GM18519 (cell line): ENCODE measurements around the gene STK24.

Experiments used
- ATAC-seq: cut with Tn5 transposase; IDR thresholded peaks from one replicate; pipeline ENCODE4 v1.9.1; 2021; ENCODE audit warnings: mild to moderate bottlenecking, moderate library complexity; ENCODE audit not compliant: unreplicated experiment, low FRiP score

STK24 gene

DNA sequence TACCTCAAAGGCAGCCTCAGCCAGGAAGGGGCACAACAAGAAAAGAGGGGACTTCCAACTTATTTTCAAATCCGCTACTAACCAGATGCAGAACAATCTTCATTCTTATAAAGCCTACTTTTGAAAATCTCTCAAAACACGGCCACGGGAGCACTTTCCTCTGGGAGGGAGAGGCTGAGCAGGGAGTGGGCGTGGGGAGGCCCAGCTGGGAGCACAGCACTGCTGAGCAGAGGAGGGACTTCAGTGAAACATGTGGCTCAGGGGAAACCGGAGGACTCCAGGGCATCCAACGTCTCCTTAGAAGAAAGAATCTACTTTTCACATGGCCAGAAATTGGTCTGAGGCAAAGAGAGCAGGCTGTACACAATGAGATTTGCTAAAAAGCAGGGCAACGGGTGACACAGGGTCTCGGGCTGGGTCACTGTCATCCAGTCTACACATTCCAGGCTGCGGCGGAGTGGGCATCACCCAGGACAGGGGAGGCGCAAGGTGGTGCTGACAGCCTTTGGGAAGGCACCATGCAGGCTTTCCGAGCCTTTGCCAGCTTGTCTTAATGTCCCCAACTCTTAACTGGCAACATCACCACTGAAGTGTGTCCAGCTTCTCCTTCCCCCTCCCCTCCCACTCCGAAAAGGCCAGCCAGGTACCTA lies 117.1 kb downstream of the STK24 start:
- no peak for ATAC-seq

DNA sequence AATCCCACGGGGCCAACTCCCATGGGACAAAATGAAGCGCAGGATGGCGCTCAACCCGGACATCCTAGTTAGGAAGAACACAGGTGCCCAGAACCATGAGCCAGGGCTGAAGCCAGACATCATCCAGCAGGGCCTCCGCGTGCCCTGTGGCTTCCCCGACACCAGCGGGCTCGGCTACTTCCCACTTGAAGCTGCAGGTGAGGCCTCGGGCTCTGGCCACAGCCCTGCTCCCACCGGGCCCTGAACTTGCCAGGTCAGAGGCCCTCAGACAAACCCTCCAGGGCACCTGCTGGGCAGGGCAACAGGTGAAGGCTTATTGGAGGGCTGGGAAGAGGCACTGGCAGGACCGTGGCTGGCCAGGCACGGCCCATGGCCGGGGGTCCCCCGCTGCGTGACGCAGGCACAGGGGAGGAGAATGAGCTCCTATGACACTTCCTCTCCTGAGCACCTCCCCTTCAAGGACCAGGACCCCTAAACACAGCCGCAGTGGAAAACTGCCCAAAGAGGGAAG lies 117.7 kb downstream of the STK24 start:
- no peak for ATAC-seq

DNA sequence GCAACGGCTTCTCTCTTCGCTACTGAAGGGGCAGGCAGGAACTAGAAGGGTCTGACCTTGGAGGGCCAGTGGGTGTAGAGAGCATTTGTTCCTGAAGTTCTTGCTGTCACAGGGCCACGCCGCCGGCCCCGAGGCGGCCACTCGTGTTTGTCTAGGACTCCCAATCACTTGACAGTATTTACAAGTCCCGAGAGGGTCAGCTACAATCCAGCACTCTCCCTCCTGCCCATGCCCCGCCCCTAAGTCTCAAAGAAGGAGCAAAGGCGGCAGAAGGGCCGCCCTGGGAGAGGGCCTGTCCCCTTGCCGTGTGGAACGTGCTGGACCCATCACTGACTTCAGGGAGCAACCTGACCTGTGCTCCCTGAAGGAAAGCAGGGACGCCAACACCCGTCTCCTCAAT lies 118.5 kb downstream of the STK24 start:
- ATAC-seq = no peak

DNA sequence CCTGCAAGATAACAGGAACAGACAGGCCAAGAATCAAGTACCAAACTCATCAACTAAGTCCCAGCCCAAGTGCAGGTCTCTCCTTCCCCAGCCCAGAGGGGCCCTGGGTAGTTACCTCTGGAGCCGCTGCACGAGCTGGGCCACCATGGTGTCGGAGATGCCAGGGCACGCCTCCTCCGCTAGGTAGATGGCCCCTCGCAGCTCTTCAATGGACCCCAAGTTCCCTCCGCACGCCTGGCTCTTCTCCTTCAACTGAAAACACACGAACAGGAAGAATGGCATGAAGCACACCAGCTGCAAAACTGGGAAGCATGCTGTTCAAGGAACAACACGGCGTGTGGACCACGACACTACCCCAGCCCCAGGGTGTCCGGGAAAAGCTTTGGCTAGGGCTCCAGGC lies 119.9 kb downstream of the STK24 start:
- ATAC-seq = no peak

DNA sequence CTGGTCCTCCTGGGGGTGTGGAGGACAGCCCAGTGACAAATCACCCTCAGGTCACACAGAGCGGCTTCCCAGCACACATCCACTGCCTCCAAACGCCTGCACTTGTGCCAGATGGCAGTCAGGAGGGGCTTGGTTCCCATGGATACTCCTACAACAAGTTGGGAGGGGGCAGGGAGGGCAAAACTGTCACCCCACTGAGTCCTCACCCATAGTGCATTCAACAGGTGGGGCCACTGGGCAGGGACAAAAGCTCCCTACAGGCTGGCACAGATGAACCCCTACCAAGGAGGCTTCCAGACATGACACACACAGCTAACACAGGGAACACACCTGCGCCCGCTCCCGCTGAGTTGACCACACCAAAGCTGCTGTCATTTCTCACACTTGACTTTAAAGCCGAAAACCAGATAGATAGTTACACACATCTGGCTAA lies 120.5 kb downstream of the STK24 start:
- ATAC-seq = no peak

DNA sequence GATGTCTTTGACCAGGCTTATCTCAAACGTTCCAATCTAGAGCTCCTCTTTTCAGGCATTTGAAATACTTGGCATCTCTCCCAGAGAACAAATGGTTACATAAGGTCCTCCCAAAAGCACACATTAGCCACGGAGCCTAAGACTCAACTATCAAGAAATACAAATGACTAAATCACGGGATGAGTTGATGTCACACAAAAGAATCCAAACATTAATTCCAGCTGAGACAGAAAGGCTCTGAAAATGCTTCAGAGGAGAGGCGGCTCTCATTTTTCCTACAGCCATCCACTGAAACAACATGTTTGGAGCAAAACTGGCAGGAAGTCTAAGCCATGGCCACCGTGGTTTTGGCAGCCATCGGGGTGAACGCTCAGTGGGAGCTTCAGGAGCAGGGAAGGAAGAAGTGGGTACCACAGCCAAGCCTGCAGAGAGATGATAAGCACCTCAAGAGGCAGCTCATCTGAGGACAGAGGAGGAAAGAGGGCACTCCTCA lies 122.5 kb downstream of the STK24 start:
- ATAC-seq = no peak

DNA sequence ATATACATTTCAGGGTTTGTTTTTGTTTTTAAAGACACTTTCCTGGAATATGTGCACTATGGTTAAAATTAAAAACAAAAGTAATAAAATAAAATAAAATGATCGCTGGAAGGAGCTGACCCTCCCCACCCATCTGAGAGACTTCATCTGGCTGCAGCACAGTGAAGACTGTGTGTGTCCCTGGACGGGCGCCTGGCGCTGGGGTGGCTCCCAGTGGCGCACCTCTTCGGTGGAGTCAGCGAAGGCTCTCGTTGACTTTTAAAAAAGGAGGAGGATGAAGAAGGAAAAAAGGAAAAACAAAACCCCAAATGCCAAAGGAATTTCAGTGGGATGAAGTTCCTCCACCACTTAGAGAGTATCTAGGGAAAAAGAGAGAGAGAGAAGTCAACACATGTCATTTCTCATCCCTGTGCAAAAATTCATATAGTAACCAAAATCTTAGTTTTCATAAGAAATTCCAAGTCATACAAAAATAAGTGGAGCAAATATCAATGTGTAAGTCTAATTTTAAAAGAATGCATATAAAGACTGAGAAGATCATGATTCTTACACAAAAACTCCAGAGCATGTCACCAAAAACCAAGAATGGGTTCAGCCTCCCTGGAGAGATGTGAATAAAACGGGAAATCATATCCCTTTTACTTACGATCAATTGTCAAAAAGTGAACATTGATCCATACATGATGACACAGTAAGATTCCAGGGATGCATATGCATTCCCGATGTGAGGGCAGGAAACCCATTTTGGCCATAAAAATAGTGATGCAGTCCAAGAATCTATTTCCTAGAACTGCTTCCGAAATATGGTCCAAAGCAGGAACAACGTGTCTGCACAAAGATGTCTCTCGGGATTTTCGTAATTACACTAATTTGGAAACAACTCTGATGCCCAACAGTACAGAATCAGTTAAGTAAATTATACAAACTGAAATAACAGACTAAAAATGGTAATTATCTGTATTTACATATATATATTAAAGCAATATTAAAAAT lies 123.8 kb downstream of the STK24 start:
- ATAC-seq = no peak

DNA sequence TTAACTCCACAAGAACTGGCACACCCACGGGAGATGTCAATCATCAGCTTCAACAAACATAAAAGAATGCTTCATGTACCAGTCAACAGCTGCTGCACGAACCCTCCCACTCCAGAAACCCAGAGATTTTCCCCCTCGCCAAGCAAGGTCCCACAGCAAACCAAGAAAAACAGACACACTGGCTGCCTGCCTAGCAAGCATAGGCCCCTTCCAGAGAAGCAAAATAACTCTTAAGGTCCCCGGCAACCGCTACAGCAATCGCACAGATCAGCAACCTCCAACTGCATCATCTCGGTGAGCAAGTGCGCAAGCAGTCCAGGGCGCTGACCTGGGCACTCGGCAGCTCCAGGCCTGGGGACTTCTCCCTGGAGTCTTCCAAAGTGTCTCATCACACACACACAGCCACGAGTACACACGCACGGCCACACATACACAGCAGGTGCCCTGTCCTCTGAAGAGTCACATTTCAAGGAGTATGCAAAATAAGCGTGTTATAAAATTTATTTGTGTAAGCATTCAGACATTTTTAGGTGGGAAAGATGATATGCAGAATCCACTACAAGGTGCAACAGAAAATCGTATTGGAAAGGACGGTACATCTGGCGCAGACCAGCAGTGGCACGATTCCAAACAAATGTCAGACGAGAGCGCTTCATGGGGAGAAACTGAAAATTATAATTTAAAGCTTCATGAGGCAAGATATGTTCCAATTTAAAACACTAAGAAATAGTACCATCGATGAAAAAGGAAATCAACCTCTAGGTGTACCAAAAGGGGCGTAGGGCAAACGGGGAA lies 125.0 kb downstream of the STK24 start:
- no peak for ATAC-seq

DNA sequence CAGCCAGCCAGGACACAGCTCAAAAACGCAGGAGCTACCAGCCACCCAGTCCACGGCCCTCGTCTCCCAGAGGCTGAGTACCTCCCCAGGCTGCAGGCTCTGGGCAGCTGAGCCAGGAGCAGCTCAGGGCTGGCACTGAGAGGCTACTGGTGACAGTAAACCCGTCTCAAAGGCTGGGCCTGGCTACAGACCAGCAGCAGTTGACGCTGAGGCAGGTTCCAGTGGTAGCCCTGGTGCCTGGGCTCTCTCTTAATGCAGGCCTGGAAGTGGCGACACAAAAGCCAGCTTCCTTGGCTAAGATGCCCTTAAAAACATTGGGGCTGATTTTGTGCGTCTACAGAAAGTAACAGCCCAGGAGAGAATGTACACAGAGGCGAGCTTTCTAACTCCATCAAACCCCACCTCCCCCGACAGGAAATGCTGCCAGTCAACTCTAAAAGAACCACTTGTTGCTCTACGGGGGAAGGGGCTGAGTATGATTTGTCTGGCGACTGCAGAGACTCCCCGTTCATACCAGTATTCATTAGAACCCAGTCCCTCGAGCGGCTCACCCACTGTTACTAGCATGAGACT lies 126.3 kb downstream of the STK24 start:
- ATAC-seq = no peak

DNA sequence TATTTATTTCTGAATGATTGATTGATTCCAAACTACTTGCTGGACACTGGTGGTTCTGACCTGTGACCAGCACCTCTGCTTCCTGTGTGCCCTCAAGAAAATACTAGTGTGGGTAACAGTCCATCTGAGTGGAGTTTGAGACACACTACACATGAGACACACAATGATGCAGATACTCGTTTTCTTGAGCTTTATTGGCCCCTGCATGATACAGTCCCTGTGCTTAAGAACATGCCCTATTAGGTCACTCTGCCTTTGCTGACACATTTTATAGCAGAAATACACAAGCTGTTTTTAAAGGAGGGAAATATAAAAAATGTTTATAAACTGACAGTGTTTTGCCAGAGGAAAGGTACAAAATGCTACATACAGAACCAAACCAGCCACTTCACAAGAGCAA lies 126.9 kb downstream of the STK24 start:
- ATAC-seq = no peak

DNA sequence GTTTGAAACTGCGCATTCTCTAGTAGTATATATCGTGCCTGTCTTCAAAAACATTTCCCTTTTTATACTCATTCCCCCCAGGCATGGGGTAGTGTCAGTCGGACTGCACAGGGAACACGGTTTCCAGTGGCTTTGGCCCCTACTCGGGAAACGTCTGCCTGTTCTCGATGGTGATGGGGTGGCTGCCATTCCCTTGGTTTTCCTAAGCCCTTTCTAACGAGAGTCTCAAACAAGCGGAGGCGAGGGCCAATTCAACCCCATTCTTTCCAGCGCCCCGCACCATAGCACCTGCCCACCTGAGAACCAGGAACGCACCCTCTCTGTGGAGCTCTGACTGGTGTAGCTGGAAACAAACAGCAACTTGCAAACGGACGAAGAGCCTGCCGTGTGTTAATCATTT lies 127.6 kb downstream of the STK24 start:
- no peak for ATAC-seq

DNA sequence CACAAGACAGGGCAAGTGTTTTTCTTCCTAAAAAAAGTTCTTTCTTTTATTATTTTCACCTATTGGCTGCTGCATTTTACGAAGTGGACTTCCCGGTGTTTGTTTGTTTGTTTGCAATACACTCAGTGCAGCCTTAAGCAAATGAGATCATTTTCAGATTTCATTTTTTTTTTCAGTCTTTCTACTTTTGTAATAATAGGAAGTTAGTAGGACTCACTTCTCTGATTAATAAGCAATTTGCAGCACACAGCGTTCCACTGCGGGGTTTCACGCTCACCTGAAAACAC lies 128.3 kb downstream of the STK24 start:
- no peak for ATAC-seq

DNA sequence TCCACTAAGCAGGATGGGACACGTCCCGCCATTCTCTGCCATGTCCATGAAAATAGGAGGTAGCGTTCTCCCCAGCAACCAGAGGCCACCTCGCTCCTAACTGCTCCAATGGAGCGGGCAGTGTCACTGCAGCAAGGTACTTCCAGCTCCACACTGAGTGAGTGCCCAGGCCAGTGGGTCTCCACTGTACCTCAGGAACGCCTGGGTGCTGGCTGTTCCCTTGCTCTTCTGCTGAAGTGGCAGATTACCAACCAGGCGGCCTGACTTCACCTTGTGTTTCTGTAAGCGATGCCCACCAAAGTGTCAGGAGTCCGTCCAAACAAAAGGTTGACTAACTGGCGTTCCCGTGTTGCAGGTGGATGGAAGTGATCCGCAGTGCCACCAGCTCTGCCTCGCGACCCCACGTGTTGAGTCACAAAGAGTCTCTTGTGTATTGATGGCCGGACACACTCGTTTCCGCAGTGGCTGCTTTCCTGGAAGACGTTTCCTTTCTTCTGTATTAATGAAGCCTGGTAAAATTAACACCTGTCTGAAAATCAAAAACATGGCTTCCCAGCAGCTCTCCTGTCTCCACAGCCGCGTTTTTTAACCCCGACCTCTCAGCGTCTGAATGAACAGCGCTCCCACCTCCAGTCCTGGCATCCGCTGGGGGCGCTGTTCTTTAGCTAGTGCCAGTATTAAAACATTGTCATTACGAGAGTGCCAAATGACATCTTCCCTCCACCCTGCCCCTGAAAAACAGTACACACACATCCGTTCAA lies 128.8 kb downstream of the STK24 start:
- no peak for ATAC-seq

DNA sequence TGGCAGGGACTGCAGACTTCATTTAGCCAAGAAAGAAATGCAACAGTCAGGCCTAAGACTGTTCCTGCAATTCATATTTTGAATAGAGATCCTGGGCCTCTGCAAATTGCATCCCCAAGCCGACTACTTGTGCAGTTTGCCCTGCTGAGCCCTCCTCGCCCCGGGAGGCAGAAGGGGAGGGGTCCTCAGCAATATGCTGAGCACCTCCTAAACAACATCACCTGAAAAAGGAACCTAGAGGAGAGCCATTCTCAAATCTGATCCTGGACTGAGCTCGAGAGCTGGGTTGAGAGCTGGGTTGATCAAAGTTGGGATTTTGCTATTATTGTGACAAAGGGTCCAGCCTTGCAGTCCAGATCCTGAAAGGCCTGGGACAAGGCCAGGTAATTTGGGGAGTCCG lies 129.8 kb downstream of the STK24 start:
- no peak for ATAC-seq

DNA sequence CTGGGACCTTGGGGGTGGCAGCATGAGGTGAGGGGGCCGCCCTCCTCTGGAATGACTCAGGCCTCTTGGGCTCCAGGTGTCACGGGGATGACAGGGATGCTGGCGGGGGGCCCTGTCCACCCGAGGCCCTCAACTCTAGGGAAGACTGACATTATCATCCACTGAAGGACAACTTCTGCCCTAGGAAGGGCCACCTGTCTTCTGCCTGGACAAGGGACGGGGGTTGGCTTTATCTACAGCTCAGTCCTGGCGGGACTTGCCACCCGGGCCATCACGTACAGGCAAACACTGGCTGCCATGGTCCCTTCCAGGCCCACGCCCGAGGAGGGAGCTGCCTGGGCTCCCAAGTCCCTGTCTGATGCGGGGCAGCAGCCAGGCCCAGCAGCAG lies 130.7 kb downstream of the STK24 start:
- ATAC-seq = no peak

DNA sequence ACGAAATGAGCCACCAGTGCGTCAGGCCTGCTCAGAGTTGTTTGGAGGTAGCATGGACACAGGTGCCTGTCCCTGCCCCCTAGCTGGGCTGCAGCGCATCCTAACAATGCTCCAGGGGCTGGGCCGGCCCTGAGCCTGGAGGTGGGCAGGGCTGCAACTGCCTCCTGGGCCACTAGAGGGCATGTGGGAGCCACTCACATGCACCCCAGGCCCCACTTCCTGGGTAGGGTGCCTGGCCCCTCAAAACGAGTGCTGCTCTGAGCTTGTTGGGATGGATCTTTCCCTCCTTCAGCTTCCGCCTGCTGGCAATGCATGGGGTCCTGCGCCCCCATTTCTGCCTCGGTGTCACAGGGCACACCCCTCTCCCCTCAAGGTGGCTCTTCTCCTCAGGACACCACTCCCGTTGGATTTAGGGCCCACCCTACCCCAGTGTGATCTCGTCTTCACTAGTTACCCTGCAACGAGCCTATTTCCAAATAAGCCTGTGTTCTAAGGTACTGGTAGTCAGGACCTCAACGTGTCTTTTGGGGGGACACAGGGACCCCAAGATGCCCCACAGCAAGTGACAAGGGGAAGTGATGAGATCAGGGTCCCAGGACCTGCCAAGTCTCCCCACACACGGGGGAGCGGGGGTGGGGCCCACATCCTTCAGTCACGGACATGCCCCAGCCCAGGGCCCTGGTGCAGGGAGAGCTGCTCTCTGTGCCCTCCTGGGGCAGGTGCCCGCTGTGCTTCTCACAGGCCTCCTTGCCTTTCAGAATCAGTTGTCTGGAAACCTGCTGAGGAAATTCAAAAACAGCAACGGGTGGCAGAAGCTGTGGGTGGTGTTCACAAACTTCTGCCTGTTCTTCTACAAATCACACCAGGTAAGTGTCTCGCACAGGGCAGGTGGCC lies 131.3 kb downstream of the STK24 start:
- peak; percentile 93 for ATAC-seq

DNA sequence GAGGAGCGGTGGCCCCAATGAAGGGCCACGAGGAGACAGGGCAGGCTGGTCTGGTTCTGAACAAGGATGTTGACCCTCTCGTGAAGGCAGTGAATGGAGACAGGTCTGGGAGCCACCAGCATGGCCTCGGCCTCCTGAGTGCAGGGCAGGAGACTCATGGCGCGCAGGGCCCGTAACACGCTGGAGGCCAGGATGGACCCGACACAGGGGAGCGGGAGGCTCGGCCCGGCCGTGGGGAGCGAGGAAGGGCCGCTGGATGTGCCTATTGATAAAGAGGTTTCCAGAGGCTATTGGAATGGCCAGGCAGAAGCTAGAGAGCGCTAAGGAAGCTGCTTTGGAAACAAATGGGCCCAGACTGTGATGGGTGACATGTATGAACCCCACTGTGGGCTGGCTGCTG lies 132.5 kb downstream of the STK24 start:
- no peak for ATAC-seq

DNA sequence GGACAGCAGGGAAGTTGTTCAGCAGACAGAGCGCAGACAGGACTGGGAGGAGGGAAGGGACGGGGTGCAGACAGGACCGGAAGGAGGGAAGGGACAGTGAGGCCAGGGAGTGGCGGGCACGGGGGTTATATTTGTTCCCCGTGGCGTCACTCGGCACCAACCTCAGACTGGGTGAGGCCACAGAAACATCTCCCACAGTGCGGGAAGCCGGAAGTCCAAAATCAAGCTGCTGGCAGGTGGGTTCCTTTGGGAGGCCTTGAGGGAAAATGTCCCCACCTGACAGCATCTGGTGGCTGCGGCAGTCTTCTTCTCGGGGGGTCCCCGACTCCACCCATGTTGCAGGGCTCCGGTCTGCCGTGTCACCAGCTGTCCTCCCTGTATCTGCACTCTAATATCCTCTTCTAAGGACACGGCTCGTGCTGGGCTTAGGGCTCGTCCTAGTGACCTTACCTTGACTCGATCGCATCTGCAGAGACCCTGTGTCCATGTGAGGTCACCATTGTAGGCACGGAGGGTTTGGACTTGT lies 133.0 kb downstream of the STK24 start:
- ATAC-seq = no peak

DNA sequence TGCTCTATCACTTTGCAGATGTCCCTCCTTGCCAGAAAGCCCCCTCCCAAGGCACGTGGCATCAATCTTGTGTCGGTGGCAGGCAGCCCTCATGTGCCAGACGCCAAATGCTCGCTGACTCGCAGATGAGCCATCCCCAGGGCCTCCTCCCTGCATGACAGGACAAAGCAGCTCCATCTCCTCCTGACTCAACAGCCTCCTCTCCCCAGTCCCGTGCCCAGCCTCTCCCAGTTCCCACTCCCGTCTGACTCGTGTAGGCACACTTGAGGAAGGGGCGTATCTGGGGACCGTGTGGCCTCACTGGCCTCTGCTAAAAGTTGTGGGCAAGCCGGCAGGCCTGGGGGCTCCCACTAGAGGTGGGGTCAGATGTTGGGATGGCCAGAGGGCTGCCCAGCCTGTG lies 133.6 kb downstream of the STK24 start:
- no peak for ATAC-seq
